MCF 10A (cell line): Measurements from ENCODE around the gene CPED1. TPM values are rescaled to one million over a fixed set of nuclear protein-coding genes. Genes with fewer than 3 reads are reported as not detected.
"Not testable (repeated sequence)": the region's sequence is repeated elsewhere in the genome, so short reads cannot be mapped to it uniquely, and the experiment has no call there.

Experiments
- BruUV-seq: library from RNA; stranded (reverse); fragments of 400-500 nt; replicated peaks from 2 replicates; lab custom pipeline; 2021; lab: Mats Ljungman, UMichigan
- CTCF ChIA-PET: fragments of 300-600 bp; sonication (Branson Sonifier 250); formaldehyde crosslinking; extraction: SDS; loops from one replicate; lab custom pipeline; 2021; ENCODE audit warnings: antibody characterized with exemption, inconsistent platforms; lab: Yijun Ruan, JAX
- POLR2A ChIA-PET: fragments of 300-600, 350-650 bp; sonication (Branson Sonifier 250); formaldehyde crosslinking; extraction: SDS; loops from one replicate; lab custom pipeline; 2020; ENCODE audit warnings: antibody characterized with exemption, inconsistent platforms; lab: Yijun Ruan, JAX
- DNase-seq: peaks from one replicate; pipeline ENCODE4 v3.0.0-alpha.2; 2018; ENCODE audit not compliant: unreplicated experiment
- H3K27ac Mint-ChIP-seq: one replicate; pipeline ENCODE4 v1.8.0; 2022; ENCODE audit warnings: mild to moderate bottlenecking, low read depth, mixed read lengths; ENCODE audit not compliant: unreplicated experiment
- H3K27me3 Mint-ChIP-seq: one replicate; pipeline ENCODE4 v1.8.0; 2022; ENCODE audit warnings: mixed read lengths; ENCODE audit not compliant: insufficient read depth, unreplicated experiment
- H3K36me3 Mint-ChIP-seq: one replicate; pipeline ENCODE4 v1.8.0; 2022; ENCODE audit warnings: mild to moderate bottlenecking, moderate library complexity, mixed read lengths; ENCODE audit not compliant: insufficient read depth, unreplicated experiment
- H3K4me1 Mint-ChIP-seq: one replicate; pipeline ENCODE4 v1.8.0; 2022; ENCODE audit warnings: mixed read lengths; ENCODE audit not compliant: insufficient read depth, unreplicated experiment
- H3K4me3 Mint-ChIP-seq: one replicate; pipeline ENCODE4 v1.8.0; 2022; ENCODE audit warnings: mild to moderate bottlenecking, moderate library complexity, mixed read lengths; ENCODE audit not compliant: unreplicated experiment
- H3K9me3 Mint-ChIP-seq: one replicate; pipeline ENCODE4 v1.8.0; 2022; ENCODE audit warnings: mixed read lengths; ENCODE audit not compliant: unreplicated experiment
- CTCF ChIP-seq: fragments of 200-600 bp; IDR thresholded peaks from one replicate; pipeline ENCODE4 v1.8.0; 2022; ENCODE audit warnings: antibody characterized with exemption, mild to moderate bottlenecking; ENCODE audit not compliant: unreplicated experiment
- intact Hi-C: fragments of 100-400 bp; cut with micrococcal nuclease; formaldehyde crosslinking; loops from 2 replicates; pipeline ENCODE4 v1.14.1; 2022
- total RNA-seq: library from RNA; stranded (reverse); gene quantifications from 2 replicates; pipeline ENCODE4 v1.2.3, GENCODE V29; 2022

The CPED1 gene
- total RNA-seq, 1 experiment from 2014 or later = not detected

GRCh38 chr7:121123032-121123431 lies 134.5 kb downstream of the CPED1 start:
- BruUV-seq = no TSS peak
- intact Hi-C loops = loop anchor here (10.0 kb wide), 1 partner anchor 212 kb away; no protein-coding TSS in a partner anchor

GRCh38 chr7:121125454-121125853 lies 136.9 kb downstream of the CPED1 start:
- intact Hi-C loops = loop anchor here (5.0 to 10.0 kb wide), 2 partner anchors 209 to 422 kb away; no protein-coding TSS in a partner anchor
- H3K36me3 Mint-ChIP-seq, H3K4me1 Mint-ChIP-seq, BruUV-seq, H3K27ac Mint-ChIP-seq, H3K4me3 Mint-ChIP-seq, H3K9me3 Mint-ChIP-seq, DNase-seq: not testable (repeated sequence)
- ChIA-PET CTCF (interaction anchor here (0.8 kb wide), 1 partner anchor 420 kb away, joined by 3 read pairs; no protein-coding TSS in a partner anchor), POLR2A (interaction anchor here (0.6 kb wide), 1 partner anchor 15 kb away, joined by 3 read pairs; no protein-coding TSS in a partner anchor)
- peaks cover 13% of the 10 kb centered on the region for H3K27me3 Mint-ChIP-seq

More at GRCh38 chr7:121123032-121123431, 134.5 kb downstream of the CPED1 start:
- no peak overlapping the region for H3K4me3 Mint-ChIP-seq
- POLR2A ChIA-PET = no interaction called here
- H3K27me3 Mint-ChIP-seq = peaks cover 19% of the 10 kb centered on the region
- no peaks in the 10 kb centered on the region for H3K36me3 Mint-ChIP-seq
- DNase-seq = no peak
- CTCF ChIA-PET = interaction anchor here (0.6 kb wide), 1 partner anchor 584 kb away, joined by 3 read pairs; no protein-coding TSS in a partner anchor
- H3K4me1 Mint-ChIP-seq = no peaks in the 10 kb centered on the region
- H3K27ac Mint-ChIP-seq = no peak overlapping the region
- no peak for TF ChIP-seq CTCF
- H3K9me3 Mint-ChIP-seq = no peaks in the 10 kb centered on the region

GRCh38 chr7:121126201-121126600 lies 137.7 kb downstream of the CPED1 start:
- POLR2A ChIA-PET = no interaction called here
- Mint-ChIP-seq H3K27me3 (peaks cover 5% of the 10 kb centered on the region), H3K36me3 (no peaks in the 10 kb centered on the region), H3K4me3 (no peak overlapping the region), H3K4me1 (no peaks in the 10 kb centered on the region), H3K27ac (no peak overlapping the region), H3K9me3 (no peaks in the 10 kb centered on the region)
- intact Hi-C loops = loop anchor here (5.0 to 10.0 kb wide), 2 partner anchors 209 to 421 kb away; no protein-coding TSS in a partner anchor
- no TSS peak for BruUV-seq
- no peak for TF ChIP-seq CTCF
- CTCF ChIA-PET = interaction anchor here (0.6 to 0.9 kb wide), 2 partner anchors 424 to 474 kb away, joined by 3 read pairs; no protein-coding TSS in a partner anchor
- DNase-seq = no peak

GRCh38 chr7:121126801-121127534 lies 138.5 kb downstream of the CPED1 start:
- intact Hi-C loops = loop anchor here (1.0 to 10.0 kb wide), 3 partner anchors 208 to 868 kb away; no protein-coding TSS in a partner anchor
- H3K9me3 Mint-ChIP-seq = no peaks in the 10 kb centered on the region
- H3K4me1 Mint-ChIP-seq = no peaks in the 10 kb centered on the region
- peak; percentile 39 for TF ChIP-seq CTCF
- H3K27me3 Mint-ChIP-seq = no peaks in the 10 kb centered on the region
- no peak overlapping the region for H3K27ac Mint-ChIP-seq
- peak; percentile 39 for DNase-seq
- CTCF ChIA-PET = interaction anchor here (0.6 to 0.9 kb wide), 2 partner anchors 424 to 473 kb away, joined by 3 read pairs; no protein-coding TSS in a partner anchor
- no peaks in the 10 kb centered on the region for H3K36me3 Mint-ChIP-seq
- BruUV-seq = no TSS peak
- POLR2A ChIA-PET = no interaction called here
- no peak overlapping the region for H3K4me3 Mint-ChIP-seq
